Suppressor macrophage treated with lipopolysaccharide for 4 hours (primary cell): ENCODE results near the gene HOXB3.
"Not testable (repeated sequence)": the region's sequence is repeated elsewhere in the genome, so short reads cannot be mapped to it uniquely, and the experiment has no call there.

ENCODE experiments used
- DNase-seq: peaks from one replicate; pipeline ENCODE4 v3.0.0-alpha.2; 2020

HOXB3 gene

GRCh38 chr17:48515925-48516900 is 73.8 kb downstream of the HOXB3 start:
- DNase-seq, result no peak

- no peak for DNase-seq
These were observed 75.6 kb downstream of the HOXB3 start for GRCh38 chr17:48514477-48514876.

- no peak for DNase-seq
These were observed 76.2 kb downstream of the HOXB3 start for GRCh38 chr17:48513666-48514455.

GRCh38 chr17:48513097-48513496 is 76.9 kb downstream of the HOXB3 start:
- DNase-seq, result no peak

- DNase-seq, result no peak
These were observed 79.1 kb downstream of the HOXB3 start for GRCh38 chr17:48510761-48511604.

GRCh38 chr17:48510381-48510760 is 79.7 kb downstream of the HOXB3 start:
- DNase-seq, result no peak

GRCh38 chr17:48509708-48510107 is 80.3 kb downstream of the HOXB3 start:
- not testable (repeated sequence) for DNase-seq

- no peak for DNase-seq
These were observed 83.8 kb downstream of the HOXB3 start for GRCh38 chr17:48506246-48506645.

- peak; percentile 63 for DNase-seq
These were observed 84.3 kb downstream of the HOXB3 start for GRCh38 chr17:48505788-48506187.

GRCh38 chr17:48504953-48505352 is 85.1 kb downstream of the HOXB3 start:
- no peak for DNase-seq

- no peak for DNase-seq
These were observed 86.3 kb downstream of the HOXB3 start for GRCh38 chr17:48503747-48504146.

GRCh38 chr17:48502901-48503300 is 87.1 kb downstream of the HOXB3 start:
- DNase-seq, result no peak

GRCh38 chr17:48502312-48502711 is 87.7 kb downstream of the HOXB3 start:
- no peak for DNase-seq

GRCh38 chr17:48500435-48501426 is 89.3 kb downstream of the HOXB3 start:
- DNase-seq, result no peak

- DNase-seq, result no peak
These were observed 90.2 kb downstream of the HOXB3 start for GRCh38 chr17:48499735-48500434.

- DNase-seq, result no peak
These were observed 90.8 kb downstream of the HOXB3 start for GRCh38 chr17:48499248-48499647.
